ENCODE results near the gene XYLT2. TPM values are rescaled to one million over a fixed set of nuclear protein-coding genes. Genes with fewer than 3 reads are reported as not detected.
A peak's percentile ranks its signal among the peaks of the same experiment; 100 is the strongest.

The XYLT2 gene
- total and polyA plus RNA-seq, 2 of the 13 experiments (the other 11 are each of a cell fraction or from before 2014, with no cell fraction given), result 17.0 to 22.1 TPM

DNA sequence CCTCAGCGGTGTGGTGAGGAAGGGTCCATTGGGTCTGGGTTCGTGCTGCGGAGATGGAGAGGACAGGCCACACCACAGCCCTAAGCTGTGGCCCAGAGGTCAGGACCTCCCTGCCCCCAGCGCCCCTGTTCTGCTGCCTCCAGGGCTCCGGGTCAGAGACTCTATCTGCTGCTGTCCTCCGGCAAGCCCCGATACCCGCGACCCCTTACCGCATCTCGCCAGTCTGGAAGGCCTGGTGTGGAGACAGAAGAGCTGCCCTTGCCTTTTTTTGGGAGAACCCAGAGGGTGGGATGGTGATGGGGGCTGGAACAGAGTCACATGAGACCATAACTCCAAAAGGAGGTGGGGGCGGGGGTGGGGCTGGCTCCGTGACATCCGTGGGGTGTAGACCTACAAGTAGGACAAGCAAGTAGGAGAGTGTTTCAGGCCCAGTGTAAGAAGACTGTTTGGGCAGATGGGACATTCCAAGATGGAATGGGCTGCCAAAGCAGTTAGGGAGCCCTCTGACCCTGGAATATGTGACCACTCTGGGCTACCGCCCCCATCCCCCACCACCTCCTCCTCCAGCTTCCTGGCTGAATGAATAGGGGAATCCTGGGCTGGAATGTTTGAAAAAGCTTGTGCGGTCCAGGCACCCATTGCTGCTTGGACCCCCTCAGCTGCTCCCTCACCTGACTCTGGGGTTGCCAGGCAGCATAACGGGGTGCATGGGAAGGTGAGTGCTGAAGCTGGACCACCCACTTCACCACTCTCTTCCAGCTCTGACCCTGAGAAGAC is 1.4 kb downstream of the XYLT2 start (continued):
- no peak for TF ChIP-seq ZNF414 (CRISPR knock-in tag; IDR thresholded peaks at IDR 0.05)
- TF ChIP-seq, protein P1, sequence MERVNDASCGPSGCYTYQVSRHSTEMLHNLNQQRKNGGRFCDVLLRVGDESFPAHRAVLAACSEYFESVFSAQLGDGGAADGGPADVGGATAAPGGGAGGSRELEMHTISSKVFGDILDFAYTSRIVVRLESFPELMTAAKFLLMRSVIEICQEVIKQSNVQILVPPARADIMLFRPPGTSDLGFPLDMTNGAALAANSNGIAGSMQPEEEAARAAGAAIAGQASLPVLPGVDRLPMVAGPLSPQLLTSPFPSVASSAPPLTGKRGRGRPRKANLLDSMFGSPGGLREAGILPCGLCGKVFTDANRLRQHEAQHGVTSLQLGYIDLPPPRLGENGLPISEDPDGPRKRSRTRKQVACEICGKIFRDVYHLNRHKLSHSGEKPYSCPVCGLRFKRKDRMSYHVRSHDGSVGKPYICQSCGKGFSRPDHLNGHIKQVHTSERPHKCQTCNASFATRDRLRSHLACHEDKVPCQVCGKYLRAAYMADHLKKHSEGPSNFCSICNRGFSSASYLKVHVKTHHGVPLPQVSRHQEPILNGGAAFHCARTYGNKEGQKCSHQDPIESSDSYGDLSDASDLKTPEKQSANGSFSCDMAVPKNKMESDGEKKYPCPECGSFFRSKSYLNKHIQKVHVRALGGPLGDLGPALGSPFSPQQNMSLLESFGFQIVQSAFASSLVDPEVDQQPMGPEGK (CRISPR knock-in tag; IDR thresholded peaks at IDR 0.05), result 0 out of 2 replicates have a peak, but pooled peaks have one; percentile 20
- TF ChIP-seq ZNF496 (CRISPR knock-in tag; IDR thresholded peaks at IDR 0.05; ENCODE audit: insufficient replicate concordance), result no peak
- TF ChIP-seq FUBP1 (CRISPR knock-in tag; IDR thresholded peaks at IDR 0.05; ENCODE audit: borderline replicate concordance), result no peak

GRCh38 chr17:50347894-50348291 is 2.0 kb downstream of the XYLT2 start:
- H3K9me3 ChIP-seq (ENCODE audit: low read length), result no peaks in the 10 kb centered on the region
- ATAC-seq (no peak), FAIRE-seq (no peak), DNase-seq (ENCODE audit: low spot score) (no peak)
- peaks cover 28% of the 10 kb centered on the region for H3K4me1 ChIP-seq (ENCODE audit: insufficient read depth, low read length)
- in situ Hi-C loops (cut with HindIII; ENCODE audit: extremely low pct_ligation_motif_present, low pct_unique_long_range_greater_than_20kb) (no loop called here), intact Hi-C loops (cut with micrococcal nuclease; ENCODE audit: unreplicated experiment) (no loop called here)
- peaks cover 4 to 16% of the 10 kb centered on the region in 2 experiments; a peak in 4 of 5 replicates for H3K27me3 ChIP-seq (ENCODE audit: control insufficient read depth in 1 of 2, insufficient read depth in 2 of 2, low read length in 2 of 2)
- H2AFZ ChIP-seq (ENCODE audit: low read length), result no peak overlapping the region
- TF ChIP-seq SAFB2 (CRISPR knock-in tag; IDR thresholded peaks at IDR 0.05; ENCODE audit: borderline replicate concordance, low read depth), result no peak
- no peak for TF ChIP-seq CC2D1A (CRISPR knock-in tag; IDR thresholded peaks at IDR 0.05)
- peak; percentile 83 for TF ChIP-seq ZNF24 (IDR thresholded peaks at IDR 0.05)
- TF ChIP-seq ZNF816 (CRISPR knock-in tag; IDR thresholded peaks at IDR 0.05; ENCODE audit: borderline replicate concordance), result no peak
- H3K9ac ChIP-seq (ENCODE audit: insufficient read depth, low read depth, low read length), result no peak overlapping the region
- H3K36me3 ChIP-seq (replicated peaks in 1 of 2; ENCODE audit: control insufficient read depth in 1 of 2, insufficient read depth in 2 of 2, low read length in 2 of 2), result no peaks in the 10 kb centered on the region
- no peak overlapping the region for H3K4me3 ChIP-seq (replicated peaks in 1 of 3; ENCODE audit: insufficient read depth in 1 of 3, low read depth in 2 of 3, low read length in 3 of 3)
- 97% methylated on average over 3 of the region's 3 CpGs for WGBS (ENCODE audit: low lambda C conversion rate)
- ChIA-PET CTCF (ENCODE audit: low intra/inter-chr PET ratio, low total read pairs) (no interaction called here), POLR2A (interaction anchor here (2.7 kb wide), 1 partner anchor 14 kb away, joined by 12 read pairs; no protein-coding TSS in a partner anchor)
- H3K79me2 ChIP-seq (ENCODE audit: insufficient read depth, low read length), result peaks cover 12% of the 10 kb centered on the region
- peak overlapping the region; percentile 100; the same call in 1 of the 2 replicates for H3K4me2 ChIP-seq (ENCODE audit: low read depth, low read length)
- no peak overlapping the region for H3K27ac ChIP-seq (ENCODE audit: extremely low read length, insufficient read depth, low read length)
- no peaks in the 10 kb centered on the region for H4K20me1 ChIP-seq (ENCODE audit: insufficient read depth, low read length)
- no TSS peak for BruUV-seq (replicated peaks)

Measured in HepG2 (cell line).